SK-N-SH (cell line): ENCODE measurements around the gene TAS2R3.

Experiments used
- CTCF ChIP-seq: fragments of 200-600 bp; sonication (generic); IDR thresholded peaks from 2 replicates; pipeline ENCODE4 v1.6.1; 2017; ENCODE audit warnings: antibody characterized with exemption, mild to moderate bottlenecking, moderate library complexity
- EZH2phosphoT487 ChIP-seq: fragments of 200-600 bp; sonication (generic); IDR thresholded peaks from 2 replicates; pipeline ENCODE4 v1.6.1; 2017; ENCODE audit warnings: low read depth, mixed run types, mild to moderate bottlenecking, antibody characterized with exemption, moderate library complexity, borderline replicate concordance
- GABPA ChIP-seq: IDR thresholded peaks from 2 replicates; pipeline ENCODE4 v1.4.0; 2012; ENCODE audit warnings: low read depth, mild to moderate bottlenecking
- PBX3 ChIP-seq: IDR thresholded peaks from 2 replicates; pipeline ENCODE4; 2012
- POLR2AphosphoS5 ChIP-seq: IDR thresholded peaks from 2 replicates; pipeline ENCODE4 v1.6.1; 2012; ENCODE audit warnings: low read depth, low read length
- RCOR1 ChIP-seq: fragments of 150-350 bp; IDR thresholded peaks from 2 replicates; pipeline ENCODE4 v1.6.1; 2017; ENCODE audit warnings: antibody characterized with exemption, low read length
- REST ChIP-seq: IDR thresholded peaks from 2 replicates; pipeline ENCODE4 v1.6.1; 2012; ENCODE audit warnings: mild to moderate bottlenecking, low read depth, low read length, moderate library complexity
- RFX5 ChIP-seq: IDR thresholded peaks from 2 replicates; pipeline ENCODE4 v1.6.1; 2012; ENCODE audit warnings: mild to moderate bottlenecking, improper control_type of control experiment, low read length
- SMC3 ChIP-seq: IDR thresholded peaks from 2 replicates; pipeline ENCODE4 v1.6.1; 2012; ENCODE audit warnings: low read depth, low read length, improper control_type of control experiment
- TAF1 ChIP-seq: IDR thresholded peaks from 2 replicates; pipeline ENCODE4 v1.6.1; 2012; ENCODE audit warnings: low read depth, mild to moderate bottlenecking, low read length, moderate library complexity, borderline replicate concordance
- YY1 ChIP-seq: IDR thresholded peaks from 2 replicates; pipeline ENCODE4 v1.4.0; 2012; ENCODE audit warnings: low read depth, mild to moderate bottlenecking
- ZBTB33 ChIP-seq: IDR thresholded peaks from 2 replicates; pipeline ENCODE4 v1.4.0; 2012; ENCODE audit warnings: low read depth, borderline replicate concordance

GRCh38 chr7:141748396-141748795, 15.5 kb upstream of the TAS2R3 start:
- TF ChIP-seq CTCF (no peak), YY1 (no peak), RCOR1 (no peak), POLR2AphosphoS5 (no peak), TAF1 (no peak), ZBTB33 (no peak), RFX5 (no peak), EZH2phosphoT487 (no peak), REST (no peak), SMC3 (no peak), GABPA (no peak), PBX3 (no peak)
